IPS-NIHi7 (cell line): ENCODE data around the gene ESCO1.

Experiments
- DNase-seq: peaks from one replicate; pipeline ENCODE4 v3.0.0; 2012; ENCODE audit warnings: mixed read lengths; ENCODE audit errors: extremely low spot score

Gene ESCO1

DNA sequence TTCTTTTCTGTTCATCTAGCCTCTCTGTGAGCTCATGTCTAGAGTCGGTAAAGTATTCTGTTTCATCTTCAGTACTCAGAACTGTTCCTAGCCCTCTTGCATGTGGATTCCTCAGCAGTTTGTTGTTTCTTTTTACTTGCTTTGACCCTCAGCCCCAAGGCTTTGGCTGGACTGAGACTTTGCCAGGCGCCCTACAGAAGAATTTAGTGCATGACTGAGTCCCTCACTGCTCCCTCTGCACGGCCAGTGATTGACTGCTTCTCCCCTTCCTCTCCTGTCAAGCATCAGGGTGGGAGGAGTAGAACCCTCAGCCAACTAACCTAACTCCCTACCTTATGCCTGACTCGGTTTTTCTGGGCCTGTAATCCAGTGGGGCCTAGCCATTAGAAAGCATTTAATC, 109.8 kb downstream of the ESCO1 start:
- no peak for DNase-seq

DNA sequence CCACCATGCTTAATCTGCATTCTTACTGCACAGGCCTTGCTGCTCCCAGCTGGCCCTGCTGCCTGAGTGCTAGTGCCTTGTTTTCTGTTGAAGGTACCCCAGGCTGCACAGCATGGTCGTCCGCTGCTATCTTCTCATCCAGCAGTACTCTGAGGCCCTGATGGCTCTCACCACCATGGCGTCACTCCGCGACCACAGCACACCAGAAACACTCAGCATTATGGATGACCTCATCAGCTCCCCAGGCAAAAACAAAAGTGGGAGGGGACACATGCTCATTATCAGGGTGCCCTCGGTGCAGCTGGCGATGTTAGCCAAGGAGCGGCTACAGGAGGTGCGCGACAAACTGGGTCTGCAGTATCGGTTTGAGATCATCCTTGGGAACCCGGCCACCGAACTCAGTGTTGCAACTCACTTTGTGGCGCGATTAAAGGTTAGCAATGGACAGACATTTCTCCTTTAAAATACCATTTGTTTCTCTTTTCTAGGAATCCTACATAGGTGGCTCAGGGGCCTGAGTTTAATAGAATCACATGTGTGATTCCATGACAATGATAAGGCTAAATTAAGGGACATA, 110.5 kb downstream of the ESCO1 start:
- no peak for DNase-seq

DNA sequence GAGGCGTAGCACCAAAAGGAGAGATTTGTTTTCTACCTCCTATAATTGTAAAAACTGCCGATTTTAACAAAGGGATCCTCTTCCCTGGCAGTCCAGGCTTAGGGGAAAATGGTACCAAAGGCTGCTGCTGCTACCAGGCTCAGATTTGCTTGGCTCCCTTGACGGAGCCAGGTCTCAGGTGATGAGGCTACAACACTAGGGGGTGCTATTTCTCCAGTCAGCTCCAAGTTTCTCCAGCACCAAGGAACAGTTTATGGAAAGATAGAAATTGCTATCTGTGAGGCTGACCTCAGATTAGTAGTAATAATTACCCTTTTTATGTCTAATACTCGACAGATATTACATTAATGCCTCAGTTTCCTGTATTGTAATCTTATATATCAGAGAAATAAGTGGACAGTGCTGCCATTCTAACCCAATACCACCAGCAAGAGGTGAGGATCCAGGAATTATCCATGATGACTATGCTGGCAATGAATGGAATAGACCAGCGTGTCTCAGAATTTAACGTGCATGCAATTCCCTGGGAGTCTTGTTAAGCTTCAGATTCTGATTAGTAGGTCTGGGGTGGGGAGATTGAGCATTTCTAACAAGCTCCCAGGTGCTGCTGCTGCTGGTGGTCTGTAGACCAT, 111.3 kb downstream of the ESCO1 start:
- DNase-seq = peak; percentile 88

DNA sequence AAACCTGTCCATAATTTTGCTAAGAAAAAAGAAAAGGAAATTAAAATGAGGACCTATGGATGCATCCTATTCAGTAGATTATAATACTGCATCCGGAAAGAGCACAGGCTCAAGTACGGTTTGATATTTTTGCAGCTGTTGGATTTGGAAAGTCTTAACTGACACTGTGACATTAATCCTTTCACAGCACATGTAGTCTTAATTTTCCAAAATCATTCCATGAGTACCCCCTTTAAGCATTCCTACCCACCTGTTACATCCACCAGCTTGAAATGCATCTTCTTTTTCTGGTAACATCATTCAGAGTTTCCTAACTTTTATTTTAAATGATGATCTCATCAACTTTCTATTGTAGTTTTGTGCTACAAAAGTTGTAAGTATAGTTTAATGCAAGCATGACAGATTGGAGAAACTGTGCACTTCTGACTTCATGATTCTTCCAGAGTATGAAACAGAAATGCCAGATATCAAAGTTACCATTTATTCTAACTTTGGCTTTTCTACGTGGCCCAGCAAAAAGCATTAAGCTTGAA, 113.5 kb downstream of the ESCO1 start:
- DNase-seq = no peak

- DNase-seq = no peak
Measured at GRCh38 chr18:21484851-21485636, 115.5 kb downstream of the ESCO1 start.

DNA sequence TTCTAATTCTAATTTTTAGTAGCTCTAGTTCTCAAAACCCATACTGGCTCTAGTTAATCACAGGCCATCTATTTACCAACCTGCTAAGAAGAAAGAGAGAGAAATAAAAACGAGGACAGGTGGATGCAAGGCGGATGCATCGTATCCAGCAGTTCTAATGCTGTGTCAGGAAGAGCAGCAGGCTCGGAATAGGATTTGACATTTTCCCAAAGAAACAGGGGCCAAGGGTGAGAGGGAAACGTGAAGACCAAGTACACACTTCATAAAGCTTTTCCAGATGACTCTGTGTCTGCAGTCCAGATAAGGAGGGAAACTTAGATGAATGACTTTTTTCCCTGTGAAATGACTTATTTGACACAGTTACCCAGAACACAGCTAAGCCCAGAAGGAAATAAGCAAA, 117.5 kb downstream of the ESCO1 start:
- DNase-seq = no peak

DNA sequence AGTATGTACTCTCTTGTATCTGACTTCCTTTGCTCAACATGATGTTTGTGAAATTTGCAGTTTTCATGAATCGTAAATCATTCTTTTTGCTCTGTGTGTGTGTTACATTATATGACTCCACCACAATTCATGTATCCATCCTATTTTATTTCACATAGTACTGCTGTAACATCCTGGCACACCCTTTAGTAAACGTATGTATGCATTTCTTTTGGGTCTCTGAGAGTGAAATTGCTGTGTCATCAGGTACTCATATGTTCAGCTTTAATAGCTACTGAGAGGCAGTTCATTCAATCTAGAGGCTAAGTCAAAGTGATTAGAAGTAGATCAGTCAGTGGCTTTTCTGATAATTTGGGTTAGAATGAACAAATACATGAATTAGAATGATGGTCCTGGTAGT, 118.8 kb downstream of the ESCO1 start:
- no peak for DNase-seq

- DNase-seq = no peak
Measured at GRCh38 chr18:21479721-21480120, 120.8 kb downstream of the ESCO1 start.
